Measurements from ENCODE around the gene DHH.

GRCh38 chr12:49109641-49110463 is 15.3 kb upstream of the DHH start:
- TF ChIP-seq CTCF (IDR thresholded peaks at IDR 0.05; ENCODE audit: low read depth, low read length) (no peak), EZH2phosphoT487 (IDR thresholded peaks at IDR 0.05; ENCODE audit: low read depth) (no peak)
